Measurements from ENCODE around the gene ITPR2.
"Not testable (repeated sequence)": the region's sequence is repeated elsewhere in the genome, so short reads cannot be mapped to it uniquely, and the experiment has no call there.

Gene ITPR2

DNA sequence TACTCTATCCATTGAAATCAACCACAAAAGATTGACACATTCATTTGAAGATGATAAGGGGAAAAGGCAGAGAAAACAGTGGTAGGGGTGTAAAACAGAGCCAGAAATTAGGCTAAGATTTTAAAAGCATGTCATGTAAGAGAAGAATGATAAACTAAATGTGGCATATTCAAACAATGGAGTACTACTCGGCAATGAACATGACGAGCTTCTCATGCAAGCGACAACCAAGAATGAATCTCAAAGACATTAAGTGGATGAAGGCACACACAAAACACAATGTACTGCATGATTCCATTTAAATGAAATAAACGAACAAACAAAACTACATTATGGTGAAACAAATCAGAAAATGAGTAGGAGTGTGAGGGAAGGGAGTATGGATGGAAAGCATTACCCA, 134.8 kb downstream of the ITPR2 start:
- no peak for DNase-seq

- no peak for DNase-seq
Measured at GRCh38 chr12:26697217-26697616, 135.8 kb downstream of the ITPR2 start.

GRCh38 chr12:26696613-26697092, 136.3 kb downstream of the ITPR2 start:
- DNase-seq, result no peak

- DNase-seq, result no peak
Measured at GRCh38 chr12:26696048-26696612, 136.9 kb downstream of the ITPR2 start.

DNA sequence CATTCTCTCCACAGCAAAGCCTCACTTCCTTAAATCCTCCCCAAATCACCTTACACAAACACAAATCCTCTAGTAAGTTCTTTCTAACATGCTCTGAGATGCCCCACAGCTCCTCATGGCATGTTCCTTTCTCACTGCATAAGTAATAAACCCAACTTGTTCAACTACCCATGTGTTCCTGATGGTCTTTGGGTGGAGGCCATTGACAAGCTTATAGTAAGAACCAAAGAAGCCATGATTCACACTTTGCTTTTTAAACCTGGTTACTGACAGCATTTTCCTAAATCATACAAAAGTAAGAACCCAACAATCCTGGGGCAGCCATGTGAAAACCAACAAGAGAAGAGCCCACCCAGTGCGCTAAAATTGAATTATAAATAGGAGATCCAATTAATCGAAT, 138.6 kb downstream of the ITPR2 start:
- DNase-seq, result no peak

DNA sequence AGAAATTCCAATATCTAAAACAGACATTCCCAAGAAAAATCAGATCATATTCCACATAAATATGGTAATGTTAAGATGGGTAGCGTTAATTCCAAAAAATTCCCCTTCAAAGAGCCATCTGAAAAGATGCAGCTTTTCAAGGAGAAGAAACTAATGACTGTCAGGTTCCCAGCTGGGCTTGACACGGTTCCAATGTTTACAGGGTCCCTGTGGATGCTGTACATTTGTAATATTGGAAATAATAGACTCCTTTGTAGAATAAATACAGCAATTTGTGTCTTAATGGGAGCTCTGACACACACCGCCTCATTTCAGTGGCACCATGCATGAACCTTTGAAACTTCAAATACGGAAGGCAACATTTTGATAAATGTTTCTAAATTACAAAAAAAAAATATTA, 140.6 kb downstream of the ITPR2 start:
- DNase-seq, result no peak

- no peak for DNase-seq
Measured at GRCh38 chr12:26691234-26691970, 141.6 kb downstream of the ITPR2 start.

DNA sequence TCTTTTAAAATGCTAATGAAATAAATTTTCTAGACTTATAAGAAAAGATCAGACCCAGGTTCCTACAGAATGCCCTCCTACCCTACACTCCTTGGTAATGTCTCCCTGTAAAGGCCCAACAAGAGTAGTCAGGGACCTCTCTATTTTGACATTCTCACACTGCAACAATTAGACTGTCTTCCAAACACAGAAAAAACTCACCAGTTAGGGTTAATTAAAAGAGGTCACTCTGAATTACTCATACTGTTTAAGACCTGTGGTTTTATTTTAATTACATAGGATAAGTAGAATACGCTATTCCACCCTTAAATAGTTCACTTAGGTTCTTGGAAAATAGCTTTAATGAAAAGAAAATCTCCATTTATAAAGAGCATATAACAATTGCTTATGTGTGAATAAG, 142.4 kb downstream of the ITPR2 start:
- no peak for DNase-seq

- no peak for DNase-seq
Measured at GRCh38 chr12:26689281-26689841, 143.6 kb downstream of the ITPR2 start.

- no peak for DNase-seq
Measured at GRCh38 chr12:26688344-26688904, 144.6 kb downstream of the ITPR2 start.

DNA sequence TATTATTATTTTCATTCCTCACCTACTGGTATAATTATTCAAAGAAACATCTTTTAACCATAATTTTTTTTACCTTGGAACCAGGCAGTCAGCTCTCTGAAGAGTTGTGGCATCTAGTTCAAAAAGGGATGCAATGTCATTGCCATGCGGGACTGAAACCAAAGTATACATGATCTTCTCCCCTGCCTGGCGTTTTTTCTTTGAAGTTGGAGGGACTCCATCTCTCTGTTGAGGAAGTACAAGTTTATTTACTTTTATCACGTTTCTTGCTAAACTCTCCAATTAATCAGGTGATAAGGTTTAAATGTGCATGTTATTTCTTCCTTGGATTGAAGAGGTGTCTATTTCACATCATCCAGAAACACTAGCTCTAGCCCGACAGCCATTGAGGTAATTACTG, 146.6 kb downstream of the ITPR2 start:
- no peak for DNase-seq

GRCh38 chr12:26684101-26684500, 148.9 kb downstream of the ITPR2 start:
- no peak for DNase-seq

- DNase-seq, result no peak
Measured at GRCh38 chr12:26683443-26683842, 149.6 kb downstream of the ITPR2 start.

DNA sequence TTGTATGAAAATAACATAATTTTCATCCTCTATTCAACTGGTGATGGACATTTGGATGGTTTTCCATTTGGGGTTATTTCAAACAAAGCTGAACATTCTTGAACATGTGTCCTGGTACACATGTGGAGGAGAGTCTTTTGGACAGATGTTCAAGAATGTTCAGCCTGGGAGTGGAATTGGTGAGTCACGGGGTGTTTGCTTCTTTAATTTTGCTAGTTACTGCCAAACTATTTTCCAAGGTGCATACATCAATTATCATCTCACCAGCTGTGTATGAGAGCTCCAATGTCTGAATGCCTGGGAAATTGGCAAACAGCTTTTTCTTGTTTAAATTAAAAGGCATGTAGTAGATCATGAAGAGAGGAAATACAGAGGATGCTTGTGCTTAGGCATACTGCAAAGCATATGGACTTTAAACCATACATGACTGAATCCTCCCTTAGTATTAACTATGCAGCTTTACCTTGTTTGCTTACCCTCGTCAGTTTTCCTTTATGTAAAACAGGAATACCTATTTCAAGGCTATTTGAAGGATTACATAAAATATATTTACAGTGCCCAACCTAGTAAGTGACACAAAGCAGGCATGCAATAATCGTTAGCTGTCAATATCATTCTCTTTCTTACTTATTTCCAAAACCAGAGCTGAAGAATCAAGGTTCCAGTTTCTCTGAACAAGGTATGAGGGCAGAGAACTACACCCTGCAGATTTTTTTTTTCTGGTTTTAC, 152.1 kb downstream of the ITPR2 start:
- no peak for DNase-seq

- no peak for DNase-seq
Measured at GRCh38 chr12:26678697-26679660, 154.0 kb downstream of the ITPR2 start.

GRCh38 chr12:26671487-26671886, 161.5 kb downstream of the ITPR2 start:
- not testable (repeated sequence) for DNase-seq

DNA sequence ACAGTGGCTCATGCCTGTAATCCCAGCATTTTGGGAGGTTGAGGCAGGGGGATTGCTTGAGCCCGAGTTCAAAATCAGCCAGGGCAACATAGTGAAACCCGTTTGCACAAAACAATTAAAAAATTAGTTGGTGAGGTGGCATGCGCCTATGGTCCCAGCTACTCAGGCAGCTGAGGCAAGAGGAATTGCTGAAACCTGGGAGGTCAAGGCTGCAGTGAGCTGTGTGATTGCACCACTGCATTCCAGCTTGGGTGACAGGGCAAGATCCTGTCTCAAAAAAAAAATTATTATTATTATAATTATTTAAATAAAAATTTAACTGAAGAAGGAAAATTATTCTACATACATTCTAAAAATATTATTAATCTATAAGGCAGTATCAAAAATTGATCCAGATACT, 164.1 kb downstream of the ITPR2 start:
- DNase-seq, result no peak

DNA sequence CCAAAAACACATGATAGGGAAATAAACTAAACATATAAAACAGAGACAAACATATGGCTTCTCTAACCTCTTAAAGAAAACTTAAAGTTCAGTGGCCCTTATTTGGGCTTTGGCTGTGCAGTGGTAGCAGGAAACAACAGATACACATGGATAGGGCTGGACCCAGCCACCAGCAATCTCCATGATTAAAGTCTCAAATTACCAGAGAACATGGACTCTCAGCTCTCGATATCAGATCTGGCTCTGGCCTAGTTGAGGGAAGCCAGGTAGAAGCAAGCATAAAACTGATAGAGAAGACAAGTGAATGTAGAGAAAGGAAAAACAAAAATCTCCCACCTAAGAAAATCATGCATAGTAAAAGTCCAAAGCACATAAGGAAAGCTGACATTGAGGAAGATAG, 164.8 kb downstream of the ITPR2 start:
- no peak for DNase-seq

GRCh38 chr12:26666286-26666685, 166.7 kb downstream of the ITPR2 start:
- no peak for DNase-seq

DNA sequence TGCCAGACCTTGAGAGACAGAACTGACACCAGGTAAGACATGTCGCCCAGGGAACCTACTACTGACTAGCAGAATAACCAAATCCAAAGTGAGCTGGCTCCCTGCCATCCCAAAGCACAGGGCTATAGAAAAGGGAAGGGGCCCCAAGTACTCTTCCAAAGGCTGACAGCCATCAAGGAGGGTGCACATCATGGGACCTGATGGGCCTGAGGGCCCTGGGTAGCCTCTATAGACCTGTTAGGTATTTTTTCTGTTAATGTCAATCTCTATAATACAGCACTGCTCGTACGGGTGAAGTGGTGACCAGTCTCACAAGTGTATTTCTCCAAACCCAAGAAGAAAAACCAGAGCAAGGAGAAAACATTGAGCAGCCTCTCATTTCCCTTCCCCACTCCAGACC, 171.6 kb downstream of the ITPR2 start:
- no peak for DNase-seq

DNA sequence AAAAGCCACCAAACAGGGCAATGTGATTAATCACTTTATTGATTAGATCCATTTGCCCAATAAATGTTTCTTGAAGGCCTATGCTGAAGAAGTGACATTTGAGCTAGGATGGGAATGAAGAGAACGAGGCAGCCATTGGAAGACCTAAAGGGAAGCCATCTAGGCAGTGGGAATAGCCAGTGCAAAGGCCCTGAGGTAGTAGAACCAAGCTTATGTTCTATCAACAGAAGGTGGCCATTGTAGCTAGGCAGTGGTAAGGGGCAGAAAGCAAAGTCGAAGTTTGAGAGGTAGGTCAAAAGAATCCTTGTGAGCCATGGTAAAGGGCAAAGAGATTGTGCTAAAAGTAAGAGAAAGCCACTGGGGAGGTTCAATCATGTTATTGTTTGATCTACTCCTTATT, 173.1 kb downstream of the ITPR2 start:
- no peak for DNase-seq

DNA sequence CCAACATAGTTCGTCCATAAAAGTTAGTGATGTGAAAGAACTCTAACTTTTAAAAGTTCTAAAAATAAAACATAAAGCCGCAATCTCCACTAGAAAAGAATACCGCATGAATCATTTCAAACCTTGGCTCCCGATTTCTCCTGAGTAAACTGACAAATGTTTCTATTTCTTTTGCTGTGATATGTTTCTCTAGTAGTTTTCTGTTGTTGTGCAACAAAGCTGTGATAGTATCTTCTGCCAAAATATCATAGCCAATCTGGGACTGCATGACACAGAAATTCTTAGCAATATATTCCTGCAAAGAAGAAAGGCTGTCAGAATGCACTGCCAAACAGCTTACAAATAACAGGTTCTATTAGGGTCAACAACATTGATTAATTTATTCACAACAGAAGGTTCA, 174.0 kb downstream of the ITPR2 start:
- no peak for DNase-seq
